ENCODE data around the gene CDH4. TPM values are rescaled to one million over a fixed set of nuclear protein-coding genes. Genes with fewer than 3 reads are reported as not detected.

The CDH4 gene
- total RNA-seq, 1 donor from 2014 or later: 3.2 TPM

GRCh38 chr20:61784801-61785566, 532.9 kb downstream of the CDH4 start:
- no peak overlapping the region for H3K4me3 ChIP-seq (ENCODE audit: insufficient read depth, low read depth, low read length)
- no peaks in the 10 kb centered on the region for H3K4me1 Mint-ChIP-seq (ENCODE audit: low read depth, unreplicated experiment)
- no peak overlapping the region for H3K4me2 ChIP-seq (ENCODE audit: low read length)
- H3K79me2 ChIP-seq (ENCODE audit: insufficient read depth, low read length): no peaks in the 10 kb centered on the region
- no peak overlapping the region for H3K27ac Mint-ChIP-seq (ENCODE audit: unreplicated experiment)
- no peaks in the 10 kb centered on the region for H4K20me1 ChIP-seq (ENCODE audit: insufficient read depth, low read length)
- TF ChIP-seq EZH2 (IDR thresholded peaks at IDR 0.05; ENCODE audit: insufficient read depth, low read length) (no peak), CTCF (IDR thresholded peaks at IDR 0.05; ENCODE audit: insufficient read depth, low read depth, low read length) (no peak)
- H3K36me3 Mint-ChIP-seq (ENCODE audit: low read depth, unreplicated experiment): no peaks in the 10 kb centered on the region
- no peak overlapping the region for H3K27ac ChIP-seq (ENCODE audit: low read depth, low read length)
- H3K9ac ChIP-seq (ENCODE audit: low read length): no peak overlapping the region
- no peaks in the 10 kb centered on the region for H3K9me3 ChIP-seq (ENCODE audit: insufficient read depth, low read depth, low read length)
- no peaks in the 10 kb centered on the region for H3K4me1 ChIP-seq (ENCODE audit: insufficient read depth, low read length)
- no peaks in the 10 kb centered on the region for H3K36me3 ChIP-seq (ENCODE audit: insufficient read depth, low read length)
- DNase-seq (ENCODE audit: low read depth): no peak
- no peaks in the 10 kb centered on the region for H3K27me3 ChIP-seq (ENCODE audit: insufficient read depth, low read length)
- H3K4me3 Mint-ChIP-seq (ENCODE audit: unreplicated experiment): no peak overlapping the region
- H3K9me3 Mint-ChIP-seq (ENCODE audit: unreplicated experiment): peaks cover 8% of the 10 kb centered on the region
- no peak for FAIRE-seq
- peaks cover 34% of the 10 kb centered on the region for H3K27me3 Mint-ChIP-seq (ENCODE audit: low read depth, unreplicated experiment)
- H2AFZ ChIP-seq (ENCODE audit: low read depth, low read length): no peak overlapping the region

- no peaks in the 10 kb centered on the region for H3K79me2 ChIP-seq (ENCODE audit: insufficient read depth, low read length)
- no peaks in the 10 kb centered on the region for H3K36me3 ChIP-seq (ENCODE audit: insufficient read depth, low read length)
- Mint-ChIP-seq H3K9me3 (ENCODE audit: unreplicated experiment) (peaks cover 10% of the 10 kb centered on the region), H3K27me3 (ENCODE audit: low read depth, unreplicated experiment) (peaks cover 31% of the 10 kb centered on the region), H3K4me3 (ENCODE audit: unreplicated experiment) (no peak overlapping the region), H3K27ac (ENCODE audit: unreplicated experiment) (no peak overlapping the region), H3K4me1 (ENCODE audit: low read depth, unreplicated experiment) (no peaks in the 10 kb centered on the region), H3K36me3 (ENCODE audit: low read depth, unreplicated experiment) (no peaks in the 10 kb centered on the region)
- H3K4me1 ChIP-seq (ENCODE audit: insufficient read depth, low read length): no peaks in the 10 kb centered on the region
- H3K27ac ChIP-seq (ENCODE audit: low read depth, low read length): no peak overlapping the region
- H3K9me3 ChIP-seq (ENCODE audit: insufficient read depth, low read depth, low read length): no peaks in the 10 kb centered on the region
- no peak overlapping the region for H3K9ac ChIP-seq (ENCODE audit: low read length)
- DNase-seq (ENCODE audit: low read depth): no peak
- H3K4me3 ChIP-seq (ENCODE audit: insufficient read depth, low read depth, low read length): no peak overlapping the region
- H2AFZ ChIP-seq (ENCODE audit: low read depth, low read length): no peak overlapping the region
- H4K20me1 ChIP-seq (ENCODE audit: insufficient read depth, low read length): no peaks in the 10 kb centered on the region
- no peak overlapping the region for H3K4me2 ChIP-seq (ENCODE audit: low read length)
- no peak for TF ChIP-seq EZH2 (IDR thresholded peaks at IDR 0.05; ENCODE audit: insufficient read depth, low read length)
- no peak for TF ChIP-seq CTCF (IDR thresholded peaks at IDR 0.05; ENCODE audit: insufficient read depth, low read depth, low read length)
- FAIRE-seq: no peak
- H3K27me3 ChIP-seq (ENCODE audit: insufficient read depth, low read length): no peaks in the 10 kb centered on the region
Measured at GRCh38 chr20:61785567-61785816, 533.4 kb downstream of the CDH4 start.

GRCh38 chr20:61786230-61786629, 534.2 kb downstream of the CDH4 start:
- Histone ChIP-seq H3K79me2 (ENCODE audit: insufficient read depth, low read length) (no peaks in the 10 kb centered on the region), H3K9ac (ENCODE audit: low read length) (no peak overlapping the region), H3K9me3 (ENCODE audit: insufficient read depth, low read depth, low read length) (no peaks in the 10 kb centered on the region), H3K36me3 (ENCODE audit: insufficient read depth, low read length) (no peaks in the 10 kb centered on the region), H3K27ac (ENCODE audit: low read depth, low read length) (no peak overlapping the region), H3K27me3 (ENCODE audit: insufficient read depth, low read length) (no peaks in the 10 kb centered on the region), H3K4me3 (ENCODE audit: insufficient read depth, low read depth, low read length) (no peak overlapping the region), H3K4me2 (ENCODE audit: low read length) (no peak overlapping the region), H3K4me1 (ENCODE audit: insufficient read depth, low read length) (no peaks in the 10 kb centered on the region), H4K20me1 (ENCODE audit: insufficient read depth, low read length) (no peaks in the 10 kb centered on the region), H2AFZ (ENCODE audit: low read depth, low read length) (no peak overlapping the region)
- Mint-ChIP-seq H3K27ac (ENCODE audit: unreplicated experiment) (no peak overlapping the region), H3K4me1 (ENCODE audit: low read depth, unreplicated experiment) (no peaks in the 10 kb centered on the region), H3K9me3 (ENCODE audit: unreplicated experiment) (peaks cover 10% of the 10 kb centered on the region), H3K4me3 (ENCODE audit: unreplicated experiment) (no peak overlapping the region), H3K27me3 (ENCODE audit: low read depth, unreplicated experiment) (peaks cover 33% of the 10 kb centered on the region), H3K36me3 (ENCODE audit: low read depth, unreplicated experiment) (no peaks in the 10 kb centered on the region)
- FAIRE-seq: no peak
- TF ChIP-seq CTCF (IDR thresholded peaks at IDR 0.05; ENCODE audit: insufficient read depth, low read depth, low read length) (no peak), EZH2 (IDR thresholded peaks at IDR 0.05; ENCODE audit: insufficient read depth, low read length) (no peak)
- no peak for DNase-seq (ENCODE audit: low read depth)

Measured in astrocyte (in vitro differentiated cells and primary cell).